Heart right ventricle (tissue), 16 donors: ENCODE results near the gene MRPL20. TPM values are rescaled to one million over a fixed set of nuclear protein-coding genes. Genes with fewer than 3 reads are reported as not detected.
A peak's percentile ranks its signal among the peaks of the same experiment; 100 is the strongest.

ENCODE experiments used
- ATAC-seq, 8 donors: fragments of 200-7000 bp; cut with Tn5 transposase; one replicate each; pipeline ENCODE4 v1.9.1; 2020; ENCODE audit warnings: mild to moderate bottlenecking in 8 of 8, moderate library complexity in 8 of 8, moderate number of reproducible peaks in 1 of 8
- DNase-seq, 2 donors: peaks; one replicate each; pipeline ENCODE4 v3.0.0-alpha.2; 2020
- H3K27ac ChIP-seq, 10 donors: fragments of 200-600 bp; sonication (generic) in 2 of 10; one replicate each; pipeline versions ENCODE4 v1.5.0 to v1.8.0; 2020 to 2022; ENCODE audit warnings: mild to moderate bottlenecking in 3 of 10
- H3K27me3 ChIP-seq, 7 donors: fragments of 200-600 bp; one replicate each; pipeline ENCODE4 v1.8.0; 2021 to 2022; ENCODE audit warnings: mild to moderate bottlenecking in 2 of 7
- H3K36me3 ChIP-seq, 9 donors: fragments of 200-600 bp; sonication (generic) in 1 of 9; one replicate each; pipeline versions ENCODE4 v1.5.0 to v1.8.0; 2020 to 2022; ENCODE audit warnings: mild to moderate bottlenecking in 2 of 9
- H3K4me1 ChIP-seq, 9 donors: fragments of 200-600 bp; sonication (generic) in 1 of 9; one replicate each; pipeline versions ENCODE4 v1.5.0 to v1.8.0; 2020 to 2022; ENCODE audit warnings: mild to moderate bottlenecking in 4 of 9
- H3K4me3 ChIP-seq, 10 donors: fragments of 200-600 bp; sonication (generic) in 2 of 10; one replicate each; pipeline versions ENCODE4 v1.5.0 to v1.8.0; 2020 to 2022; ENCODE audit warnings: mild to moderate bottlenecking in 7 of 10, moderate library complexity in 2 of 10
- H3K9me3 ChIP-seq, 11 donors: fragments of 200-600 bp in 10 of 11; sonication (generic) in 2 of 11; one replicate each; pipeline versions ENCODE4 v1.5.0 to v1.8.0; 2013 to 2022; ENCODE audit warnings: mild to moderate bottlenecking in 2 of 11, control low read depth in 1 of 11, moderate library complexity in 1 of 11
- CTCF ChIP-seq, 9 donors: fragments of 200-600 bp; sonication (generic) in 2 of 9; IDR thresholded peaks; one replicate each; pipeline versions ENCODE4 v1.5.0 to v1.8.0; 2021 to 2022; ENCODE audit warnings: antibody characterized with exemption in 9 of 9, mild to moderate bottlenecking in 5 of 9, moderate library complexity in 1 of 9
- WGBS, 2 donors: extraction: QIAGEN DNeasy Blood & Tissue Kit; methylation state at CpG; one replicate each; pipeline ENCODE4 v1.1.7; 2013; ENCODE audit warnings: inconsistent platforms in 1 of 2; 5-methylcytosine and 5-hydroxymethylcytosine counted together
- intact Hi-C, 10 donors: fragments of 100-400 bp; cut with DNase I; formaldehyde crosslinking; loops; one replicate each; pipeline versions ENCODE4 v1.11.1 to v1.14.2; 2022
- polyA plus RNA-seq, 2 donors: library from polyadenylated mRNA; stranded (reverse); fragments of 200-250 nt; gene quantifications; one replicate each; pipeline ENCODE4 v1.2.3, GENCODE V29; 2013
- total RNA-seq, 10 donors: library from RNA; stranded (reverse); fragmentation: NEBNext Ultra II Directional in 3 of 10; extraction: Animal tissue kit (Norgen Biotek cat#: 25700) in 3 of 10; gene quantifications; one replicate each; pipeline versions ENCODE4 v1.2.1 to v1.2.4, GENCODE V29; 2021 to 2023
- donor health status: Arrhythmogenic right ventricular cardiomyopathy.
- donor health status: ischemic (EF 13 %, LVEDD 7.1; RV severe dilation, severe dysfunction).
- donor health status: healthy with polysubstance abuse.
- donor health status: DM: no; HTN: yes; CAD: no.
- donor health status: DM: no; HTN: no; CAD: no.
- donor health status: ischemic (EF 25% LVEDD 6.9; RV normal size, moderate dysfunction).
- donor health status: ischemic (EF 25% LVEDD 5.7; RV mildly dilated, moderate dysfunction).
- donor health status: healthy.
- donor health status: DM: yes; HTN: yes; CAD: no.
- donor health status: Ischemic cardiomyopathy.
- donor health status: ischemic (EF 35%, LVEDD 5.7; RV mildly dilated, moderate dysfunction).
- donor health status: nonischemic (EF 11% LVEDD 7.7; RV severe dilation, severe dysfunction).
- donor health status: DM: yes; HTN: yes; CAD: no.
- donor health status: PGD.
- donor health status: ischemic (EF 29% LVEDD 5.4; RV normal size, mild dysfunction).
- donor health status: nonischemic (EF 23%, LVEDD 6.1; RV moderate dilation, normal function).

The MRPL20 gene
- total and polyA plus RNA-seq, 12 donors: 116 to 224 (median 132) TPM

GRCh38 chr1:1399187-1399871, 7.8 kb downstream of the MRPL20 start, which contains the start of gene CCNL2:
Gene CCNL2, minus strand, starts transcription at chr1:1399335. Its CDS starts 29 bp downstream, at chr1:1399306.
- peak within 1 kb of the TSS; percentile 83 to 98 (median 92) for H3K27ac ChIP-seq
- WGBS, 2 donors: 0 to 1% methylated on average over 86 of the region's 86 CpGs
- no peaks in the 10 kb centered on the region for H3K9me3 ChIP-seq
- H3K4me1 ChIP-seq: peaks cover 13 to 68% (median 43%) of the 10 kb centered on the region in 9 donors
- peak within 1 kb of the TSS; percentile 80 to 100 (median 96) for H3K4me3 ChIP-seq
- H3K27me3 ChIP-seq: no peaks in the 10 kb centered on the region
- peak; percentile 18 to 77 (median 61) for TF ChIP-seq CTCF (IDR thresholded peaks at IDR 0.05)
- ATAC-seq (peak; percentile 95 to 99 (median 98)), DNase-seq (peak; percentile 98 to 100)
- peaks cover 0 to 78% (median 53%) of the 10 kb centered on the region in 9 donors for H3K36me3 ChIP-seq
- intact Hi-C loops: loop anchor here in 1 of 10 donors (5.0 kb wide), 1 partner anchor 43 kb away; no protein-coding TSS in a partner anchor

GRCh38 chr1:1398677-1399186, 8.4 kb downstream of the MRPL20 start:
- Histone ChIP-seq H3K36me3 (peaks cover 0 to 78% (median 53%) of the 10 kb centered on the region in 9 donors), H3K9me3 (no peaks in the 10 kb centered on the region), H3K27ac (peak overlapping the region; percentile 83 to 98 (median 92)), H3K4me1 (peaks cover 13 to 65% (median 43%) of the 10 kb centered on the region in 9 donors), H3K4me3 (peak overlapping the region; percentile 80 to 100 (median 96)), H3K27me3 (no peaks in the 10 kb centered on the region)
- 0% methylated on average over 52 to 54 of the region's 54 CpGs for WGBS, 2 donors
- TF ChIP-seq CTCF (IDR thresholded peaks at IDR 0.05): no peak
- DNase-seq (no peak), ATAC-seq (peak in 3 of 8 donors; percentile 2 to 5 (median 5))
- intact Hi-C loops: loop anchor here in 1 of 10 donors (5.0 kb wide), 1 partner anchor 44 kb away; no protein-coding TSS in a partner anchor

GRCh38 chr1:1397839-1398523, 9.1 kb downstream of the MRPL20 start:
- no peak for DNase-seq
- no peak for ATAC-seq
- TF ChIP-seq CTCF (IDR thresholded peaks at IDR 0.05): no peak
- no peaks in the 10 kb centered on the region for H3K27me3 ChIP-seq
- peaks cover 13 to 67% (median 43%) of the 10 kb centered on the region in 9 donors for H3K4me1 ChIP-seq
- H3K36me3 ChIP-seq: peaks cover 1 to 78% (median 53%) of the 10 kb centered on the region in 9 donors
- intact Hi-C loops: loop anchor here in 1 of 10 donors (5.0 kb wide), 1 partner anchor 44 kb away; no protein-coding TSS in a partner anchor
- peak overlapping the region in 8 of 10 donors; percentile 87 to 98 (median 94) for H3K27ac ChIP-seq
- WGBS, 2 donors: 47 to 51% methylated on average over 19 of the region's 19 CpGs
- peak overlapping the region; percentile 80 to 100 (median 96) for H3K4me3 ChIP-seq
- H3K9me3 ChIP-seq: no peaks in the 10 kb centered on the region

- no peak for ATAC-seq
- Histone ChIP-seq H3K27ac (peak overlapping the region in 4 of 10 donors; percentile 57 to 71 (median 60)), H3K4me1 (peaks cover 10 to 70% (median 46%) of the 10 kb centered on the region in 9 donors)
Measured at GRCh38 chr1:1395166-1395565, 11.9 kb downstream of the MRPL20 start.

More at GRCh38 chr1:1395166-1395565, 11.9 kb downstream of the MRPL20 start:
- DNase-seq: no peak
- Histone ChIP-seq H3K4me3 (no peak overlapping the region), H3K27me3 (no peaks in the 10 kb centered on the region), H3K36me3 (peaks cover 6 to 81% (median 64%) of the 10 kb centered on the region in 9 donors), H3K9me3 (no peaks in the 10 kb centered on the region)
- WGBS, 2 donors: 74% methylated on average over 11 of the region's 11 CpGs
- TF ChIP-seq CTCF (IDR thresholded peaks at IDR 0.05): no peak
- intact Hi-C loops: loop anchor here in 1 of 10 donors (5.0 kb wide), 1 partner anchor 47 kb away; no protein-coding TSS in a partner anchor
